ENCODE results near the gene SKA1. TPM values are rescaled to one million over a fixed set of nuclear protein-coding genes. Genes with fewer than 3 reads are reported as not detected.
A peak's percentile ranks its signal among the peaks of the same experiment; 100 is the strongest.

SKA1 gene
- total and polyA plus RNA-seq, 9 donors, result 3.1 to 6.6 (median 4.4) TPM

DNA sequence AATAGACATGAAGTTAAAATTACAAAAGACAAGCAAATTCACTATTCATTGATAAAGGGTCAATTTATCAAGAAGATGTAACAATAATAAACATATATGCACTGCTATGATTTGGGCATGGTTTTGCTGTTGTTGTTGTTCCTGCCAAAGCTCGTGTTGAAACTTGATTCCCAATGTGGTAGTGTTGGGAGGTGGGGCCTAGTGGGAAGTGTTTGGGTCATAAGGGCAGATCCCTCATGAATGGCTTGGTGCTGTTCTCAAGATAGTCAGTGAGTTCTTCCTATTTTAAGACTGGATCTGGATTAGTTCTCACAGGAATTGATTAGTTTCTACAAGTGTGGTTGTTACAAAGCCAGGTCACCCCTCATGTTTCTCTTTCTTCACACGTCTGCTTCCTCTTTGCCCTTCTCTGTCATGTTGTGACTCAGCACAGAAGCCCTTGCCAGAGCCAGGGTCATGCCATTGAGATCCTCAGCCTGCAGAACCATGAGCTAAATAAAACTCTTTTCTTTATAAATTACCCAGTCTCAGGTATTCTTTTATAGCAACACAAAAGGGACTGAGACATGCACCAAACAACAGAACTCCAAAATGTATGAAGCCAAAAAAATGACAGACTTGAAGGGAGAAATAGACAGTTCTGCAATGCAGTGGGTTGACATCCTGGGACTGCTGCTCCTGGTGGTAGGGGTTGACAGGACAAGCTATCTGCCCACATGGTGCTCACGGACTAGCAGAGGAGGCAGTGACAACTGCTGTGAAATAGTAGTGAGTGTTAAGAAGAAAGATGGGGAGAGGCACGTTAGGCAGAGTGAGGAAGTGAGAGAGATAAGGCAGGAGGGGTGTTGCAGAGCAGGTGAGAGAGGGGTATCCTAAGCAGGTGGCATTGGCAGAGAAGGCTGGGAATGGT lies 18.6 kb upstream of the SKA1 start:
- Histone ChIP-seq H3K27ac (ENCODE audit: low read length) (no peak overlapping the region), H3K4me1 (ENCODE audit: control insufficient read depth, insufficient read depth, low read length) (no peaks in the 10 kb centered on the region), H3K27me3 (ENCODE audit: control insufficient read depth, insufficient read depth, low read length) (no peaks in the 10 kb centered on the region), H3K9me3 (replicated peaks; ENCODE audit: control insufficient read depth, low read depth, low read length) (no peaks in the 10 kb centered on the region), H3K36me3 (ENCODE audit: control insufficient read depth, insufficient read depth, low read length) (no peaks in the 10 kb centered on the region), H3K4me3 (ENCODE audit: low read length) (no peak overlapping the region)
- 8% methylated on average over 4 of the region's 4 CpGs for WGBS (ENCODE audit: insufficient coverage)
- DNase-seq, result no peak

DNA sequence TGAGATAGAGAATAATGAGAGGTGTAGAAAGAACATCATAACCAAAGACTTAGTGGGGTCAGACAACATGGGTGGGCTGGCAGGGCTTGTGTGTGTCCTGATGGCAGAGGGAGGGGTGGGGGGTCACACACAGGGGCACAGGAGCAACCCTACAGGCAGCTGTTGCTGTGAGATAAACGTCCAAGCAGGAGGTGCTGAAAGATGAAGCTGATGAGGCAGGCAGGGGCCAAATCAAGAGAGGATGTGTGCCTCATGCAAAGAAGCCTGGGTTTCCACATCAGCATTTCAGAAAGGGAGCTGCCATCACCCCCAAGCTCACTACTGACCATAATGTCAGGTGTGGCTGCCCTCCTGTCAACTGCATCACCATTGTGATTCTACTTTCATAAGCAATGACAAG lies 16.0 kb upstream of the SKA1 start:
- DNase-seq, result no peak

DNA sequence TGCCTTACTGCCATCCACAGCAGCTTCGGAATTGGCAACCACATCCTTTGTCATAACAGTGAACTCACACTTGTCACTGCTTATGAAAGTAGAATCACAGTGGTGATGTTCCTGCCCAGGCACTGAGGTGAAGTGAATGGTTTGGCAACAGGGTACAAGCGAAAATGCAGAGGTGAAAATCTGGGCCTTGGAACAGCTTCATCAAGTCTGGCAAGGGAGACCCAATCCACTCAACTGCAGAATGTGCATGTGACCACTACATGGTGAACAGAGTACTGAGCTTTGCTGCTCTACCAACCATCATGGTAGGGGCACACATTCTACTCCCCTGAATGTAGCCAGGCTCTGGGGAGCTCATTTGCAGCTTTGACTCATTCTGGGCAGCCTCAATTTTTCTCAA lies 15.0 kb upstream of the SKA1 start:
- H3K9me3 ChIP-seq (replicated peaks; ENCODE audit: control insufficient read depth, low read depth, low read length), result no peaks in the 10 kb centered on the region
- no peak overlapping the region for H3K27ac ChIP-seq (ENCODE audit: low read length)
- H3K36me3 ChIP-seq (ENCODE audit: control insufficient read depth, insufficient read depth, low read length), result no peaks in the 10 kb centered on the region
- DNase-seq, result no peak
- no peaks in the 10 kb centered on the region for H3K27me3 ChIP-seq (ENCODE audit: control insufficient read depth, insufficient read depth, low read length)
- H3K4me3 ChIP-seq (ENCODE audit: low read length), result no peak overlapping the region
- H3K4me1 ChIP-seq (ENCODE audit: control insufficient read depth, insufficient read depth, low read length), result no peaks in the 10 kb centered on the region
- 88% methylated on average over 1 of the region's 2 CpGs for whole genome bisulfite sequencing (ENCODE audit: insufficient coverage)

More for the DNA sequence above, 16.0 kb upstream of the SKA1 start:
- Histone ChIP-seq H3K4me1 (ENCODE audit: control insufficient read depth, insufficient read depth, low read length) (no peaks in the 10 kb centered on the region), H3K27ac (ENCODE audit: low read length) (no peak overlapping the region), H3K9me3 (replicated peaks; ENCODE audit: control insufficient read depth, low read depth, low read length) (no peaks in the 10 kb centered on the region), H3K27me3 (ENCODE audit: control insufficient read depth, insufficient read depth, low read length) (no peaks in the 10 kb centered on the region), H3K36me3 (ENCODE audit: control insufficient read depth, insufficient read depth, low read length) (no peaks in the 10 kb centered on the region), H3K4me3 (ENCODE audit: low read length) (no peak overlapping the region)
- WGBS (ENCODE audit: insufficient coverage), result 0% methylated on average over 1 of the region's 1 CpG

DNA sequence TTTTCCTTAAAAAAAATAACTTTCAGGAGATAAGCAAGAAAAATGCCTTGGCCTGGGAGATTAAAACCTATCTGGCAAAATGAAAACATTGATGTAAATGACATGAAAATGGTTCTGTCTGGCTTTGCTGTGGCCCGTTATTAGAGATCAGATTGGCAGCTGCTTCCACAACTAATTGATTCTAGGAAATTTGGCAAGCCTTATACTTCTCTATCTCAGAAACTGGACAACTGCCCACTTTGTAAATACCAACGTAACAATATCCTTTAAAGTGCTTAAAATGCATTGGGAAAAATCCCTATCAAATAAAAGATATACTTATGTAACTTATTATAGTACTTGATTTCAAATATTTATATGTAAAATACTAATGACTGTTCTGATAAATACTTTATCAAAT lies 14.2 kb upstream of the SKA1 start:
- peak; percentile 18 for DNase-seq
- H3K27me3 ChIP-seq (ENCODE audit: control insufficient read depth, insufficient read depth, low read length), result no peaks in the 10 kb centered on the region
- no peaks in the 10 kb centered on the region for H3K36me3 ChIP-seq (ENCODE audit: control insufficient read depth, insufficient read depth, low read length)
- no peaks in the 10 kb centered on the region for H3K9me3 ChIP-seq (replicated peaks; ENCODE audit: control insufficient read depth, low read depth, low read length)
- WGBS (ENCODE audit: insufficient coverage), result no CpG with 5 or more reads among the region's 2 CpGs
- H3K4me3 ChIP-seq (ENCODE audit: low read length), result no peak overlapping the region
- no peaks in the 10 kb centered on the region for H3K4me1 ChIP-seq (ENCODE audit: control insufficient read depth, insufficient read depth, low read length)
- H3K27ac ChIP-seq (ENCODE audit: low read length), result no peak overlapping the region

DNA sequence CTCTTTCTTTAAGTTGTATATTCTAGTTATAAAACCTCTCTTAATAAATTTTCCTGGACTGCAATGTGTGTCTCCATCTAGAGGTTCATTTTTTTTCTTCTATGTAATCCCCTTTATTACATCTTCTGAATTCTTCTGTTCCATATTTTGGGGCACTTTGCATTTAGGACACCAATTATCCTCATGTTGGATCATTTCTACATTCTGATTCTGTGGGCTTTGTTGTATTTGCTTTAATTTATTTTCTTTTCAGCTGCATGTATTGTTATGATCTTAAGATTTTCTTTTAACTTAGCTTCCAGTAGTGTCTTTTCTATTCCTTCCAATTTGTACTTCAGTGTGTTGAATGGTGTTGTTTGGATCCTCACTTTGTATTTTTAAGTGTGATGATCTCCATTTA lies 5.2 kb upstream of the SKA1 start:
- Histone ChIP-seq H3K27me3 (ENCODE audit: control insufficient read depth, insufficient read depth, low read length) (no peaks in the 10 kb centered on the region), H3K4me3 (ENCODE audit: low read length) (no peak overlapping the region), H3K4me1 (ENCODE audit: control insufficient read depth, insufficient read depth, low read length) (peaks cover 3% of the 10 kb centered on the region), H3K36me3 (ENCODE audit: control insufficient read depth, insufficient read depth, low read length) (no peaks in the 10 kb centered on the region), H3K27ac (ENCODE audit: low read length) (no peak overlapping the region), H3K9me3 (replicated peaks; ENCODE audit: control insufficient read depth, low read depth, low read length) (peaks cover 8% of the 10 kb centered on the region)
- no peak for DNase-seq

DNA sequence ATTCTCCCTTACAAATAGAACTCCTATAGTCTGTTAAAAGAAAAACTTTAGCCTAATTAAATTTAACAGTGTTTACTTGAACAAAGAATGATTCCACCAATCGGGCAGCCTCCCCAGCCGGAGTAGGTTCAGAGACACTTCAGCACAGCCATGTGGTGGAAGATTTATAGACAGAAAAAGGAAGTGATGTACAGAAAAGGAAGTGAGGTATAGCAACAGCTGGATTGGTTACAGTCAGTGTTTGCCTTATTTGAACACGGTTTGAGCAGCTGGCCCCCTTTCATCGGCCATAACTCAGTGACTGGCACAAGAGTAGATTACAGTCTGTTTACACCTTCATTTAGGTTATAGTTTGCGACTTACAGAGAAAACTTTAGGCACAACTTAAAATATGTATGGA lies 2.1 kb upstream of the SKA1 start:
- WGBS (ENCODE audit: insufficient coverage), result 80% methylated on average over 1 of the region's 5 CpGs
- no peak for DNase-seq
- H3K27me3 ChIP-seq (ENCODE audit: control insufficient read depth, insufficient read depth, low read length), result no peaks in the 10 kb centered on the region

DNA sequence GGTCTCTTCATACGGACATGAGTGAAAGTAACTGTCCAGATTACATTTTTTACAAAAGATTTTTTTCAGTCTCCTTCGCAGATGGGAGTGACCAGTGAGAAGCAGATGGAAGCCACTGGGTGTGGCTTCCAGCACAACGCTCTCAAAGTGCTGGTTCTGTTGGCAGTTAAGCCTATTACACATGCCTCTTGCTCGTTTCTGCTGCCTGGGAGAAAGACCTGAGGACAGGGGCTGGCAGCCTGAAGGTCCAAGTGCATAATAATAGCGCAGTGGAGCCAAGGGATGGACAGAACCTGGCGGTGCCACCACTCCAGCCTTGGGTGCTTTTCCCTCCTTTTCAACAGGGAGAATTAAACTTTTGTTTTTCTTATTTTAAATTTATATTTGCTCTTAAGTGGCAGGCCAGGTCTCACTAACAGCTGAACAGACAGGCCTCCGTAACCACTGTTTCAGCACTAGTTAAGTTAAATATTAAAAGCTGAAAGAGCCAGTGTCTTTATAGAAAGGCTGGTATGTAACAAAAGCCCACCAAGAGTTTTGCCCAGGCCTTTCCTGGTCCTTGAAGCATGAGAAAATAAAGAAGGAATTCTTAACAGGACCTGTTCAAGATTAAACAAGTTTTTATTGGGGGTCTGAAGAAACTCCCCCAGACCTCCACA lies 1.2 kb upstream of the SKA1 start:
- Histone ChIP-seq H3K36me3 (ENCODE audit: control insufficient read depth, insufficient read depth, low read length) (no peaks in the 10 kb centered on the region), H3K9me3 (replicated peaks; ENCODE audit: control insufficient read depth, low read depth, low read length) (peaks cover 8% of the 10 kb centered on the region), H3K27me3 (ENCODE audit: control insufficient read depth, insufficient read depth, low read length) (no peaks in the 10 kb centered on the region), H3K4me3 (ENCODE audit: low read length) (no peak overlapping the region), H3K4me1 (ENCODE audit: control insufficient read depth, insufficient read depth, low read length) (peaks cover 9% of the 10 kb centered on the region), H3K27ac (ENCODE audit: low read length) (no peak overlapping the region)
- WGBS (ENCODE audit: insufficient coverage), result 42% methylated on average over 2 of the region's 7 CpGs
- DNase-seq, result no peak

More for the DNA sequence above, 2.1 kb upstream of the SKA1 start:
- Histone ChIP-seq H3K4me1 (ENCODE audit: control insufficient read depth, insufficient read depth, low read length) (peaks cover 9% of the 10 kb centered on the region), H3K4me3 (ENCODE audit: low read length) (no peak overlapping the region), H3K9me3 (replicated peaks; ENCODE audit: control insufficient read depth, low read depth, low read length) (peaks cover 8% of the 10 kb centered on the region), H3K36me3 (ENCODE audit: control insufficient read depth, insufficient read depth, low read length) (no peaks in the 10 kb centered on the region), H3K27ac (ENCODE audit: low read length) (no peak overlapping the region)

DNA sequence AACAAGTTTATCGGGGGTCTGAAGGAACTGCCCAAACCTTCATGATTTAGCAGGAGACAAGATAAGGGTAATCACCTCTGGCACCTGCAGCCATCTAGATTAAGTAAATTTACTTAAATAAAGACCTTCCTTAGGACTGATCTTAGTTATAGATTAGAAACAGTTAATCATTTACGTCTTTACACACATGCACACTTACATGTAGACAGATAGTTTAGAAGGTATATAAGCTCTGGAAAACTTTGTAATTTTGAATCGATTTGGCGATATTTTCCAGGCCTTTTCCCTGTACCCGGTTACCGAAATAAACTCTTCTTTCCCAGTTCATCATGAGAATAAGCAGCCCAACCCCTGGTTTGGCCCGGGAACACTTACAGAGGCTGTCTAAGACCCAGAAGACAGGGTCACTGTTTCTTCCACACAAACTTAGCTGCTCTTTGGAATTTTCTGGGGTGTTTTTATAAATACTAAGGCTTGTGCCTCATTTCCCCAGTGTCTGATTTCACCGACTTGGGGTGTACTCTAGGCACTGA lies 560 bp upstream of the SKA1 start:
- no peaks in the 10 kb centered on the region for H3K36me3 ChIP-seq (ENCODE audit: control insufficient read depth, insufficient read depth, low read length)
- H3K9me3 ChIP-seq (replicated peaks; ENCODE audit: control insufficient read depth, low read depth, low read length), result peaks cover 6% of the 10 kb centered on the region
- H3K27me3 ChIP-seq (ENCODE audit: control insufficient read depth, insufficient read depth, low read length), result no peaks in the 10 kb centered on the region
- no peak for DNase-seq
- H3K4me3 ChIP-seq (ENCODE audit: low read length), result peak overlapping the region; percentile 81
- H3K27ac ChIP-seq (ENCODE audit: low read length), result peak overlapping the region; percentile 81
- WGBS (ENCODE audit: insufficient coverage), result 31% methylated on average over 1 of the region's 8 CpGs
- H3K4me1 ChIP-seq (ENCODE audit: control insufficient read depth, insufficient read depth, low read length), result peaks cover 9% of the 10 kb centered on the region

DNA sequence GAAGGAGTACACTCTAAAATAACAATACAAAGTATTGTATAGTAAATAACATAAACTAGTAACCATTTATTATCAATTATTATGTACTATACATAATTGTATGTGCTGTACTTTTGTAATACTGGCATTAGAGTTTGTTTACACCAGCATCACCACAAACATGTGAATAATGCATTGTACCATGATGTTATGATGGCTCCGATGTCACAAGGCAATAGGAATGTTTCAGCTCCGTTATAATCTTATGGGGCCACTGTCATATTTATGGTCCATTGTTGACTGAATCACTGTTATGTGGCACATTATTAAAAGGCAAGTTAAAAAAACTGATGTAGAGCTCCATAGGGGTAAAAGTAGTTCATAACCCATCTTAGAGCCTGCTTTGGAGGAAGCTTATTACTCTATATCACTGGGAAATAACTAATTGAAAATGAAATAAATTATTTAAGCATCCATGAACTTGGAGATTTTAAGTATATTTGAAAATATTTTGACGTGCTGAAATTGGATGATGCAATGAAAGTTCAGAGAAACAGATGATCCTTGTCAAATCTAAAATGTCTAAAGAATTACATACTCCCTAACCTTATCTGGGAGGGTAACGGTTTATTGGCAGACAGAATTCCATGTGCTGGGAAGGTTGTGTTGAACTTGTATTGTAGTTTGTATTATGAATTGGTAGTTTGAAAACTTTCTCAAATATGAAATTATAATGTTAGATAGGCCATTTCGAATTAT lies 2.4 kb downstream of the SKA1 start:
- WGBS (ENCODE audit: insufficient coverage), result 92% methylated on average over 2 of the region's 5 CpGs
- Histone ChIP-seq H3K4me3 (ENCODE audit: low read length) (no peak overlapping the region), H3K27ac (ENCODE audit: low read length) (no peak overlapping the region), H3K27me3 (ENCODE audit: control insufficient read depth, insufficient read depth, low read length) (no peaks in the 10 kb centered on the region), H3K4me1 (ENCODE audit: control insufficient read depth, insufficient read depth, low read length) (peaks cover 9% of the 10 kb centered on the region), H3K36me3 (ENCODE audit: control insufficient read depth, insufficient read depth, low read length) (no peaks in the 10 kb centered on the region), H3K9me3 (replicated peaks; ENCODE audit: control insufficient read depth, low read depth, low read length) (no peaks in the 10 kb centered on the region)
- no peak for DNase-seq

DNA sequence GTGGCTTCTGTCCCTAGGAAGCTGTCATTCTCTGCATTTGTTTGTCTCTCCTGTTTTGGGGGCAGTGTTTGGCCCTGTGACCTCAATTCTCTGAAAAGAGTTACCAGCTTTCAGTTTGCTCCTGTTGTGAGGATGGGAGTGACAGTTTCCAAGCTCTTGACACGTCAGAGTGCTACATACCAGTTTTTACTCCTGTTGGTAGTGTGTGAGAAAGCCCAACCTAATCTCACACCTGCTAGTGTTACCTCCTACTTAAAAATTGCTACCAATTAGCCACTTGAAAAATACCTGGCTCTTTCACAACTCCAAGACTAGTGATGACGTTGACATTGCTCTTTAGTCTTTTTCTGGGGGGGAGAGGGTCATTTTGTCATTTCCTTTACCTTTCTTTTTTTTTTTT lies 14.1 kb downstream of the SKA1 start:
- DNase-seq, result no peak
- Histone ChIP-seq H3K9me3 (replicated peaks; ENCODE audit: control insufficient read depth, low read depth, low read length) (no peaks in the 10 kb centered on the region), H3K36me3 (ENCODE audit: control insufficient read depth, insufficient read depth, low read length) (no peaks in the 10 kb centered on the region), H3K4me1 (ENCODE audit: control insufficient read depth, insufficient read depth, low read length) (no peaks in the 10 kb centered on the region), H3K4me3 (ENCODE audit: low read length) (no peak overlapping the region), H3K27me3 (ENCODE audit: control insufficient read depth, insufficient read depth, low read length) (no peaks in the 10 kb centered on the region), H3K27ac (ENCODE audit: low read length) (no peak overlapping the region)
- no CpG with 5 or more reads among the region's 2 CpGs for WGBS (ENCODE audit: insufficient coverage)

Data from muscle of leg (tissue), 11 donors.